GM12878 (cell line): Measurements from ENCODE around the gene ARTN. TPM values are rescaled to one million over a fixed set of nuclear protein-coding genes. Genes with fewer than 3 reads are reported as not detected.

Source experiments
- ATAC-seq: fragments of 200-7000 bp; cut with Tn5 transposase; 3 replicates; pipeline ENCODE4 v1.9.1; 2020; ENCODE audit warnings: mild to moderate bottlenecking, moderate library complexity
- BruUV-seq: library from RNA; stranded (reverse); fragments of 400-500 nt; replicated peaks from 2 replicates; lab custom pipeline; 2021; lab: Mats Ljungman, UMichigan
- CTCF ChIA-PET: fragments of 300-600 bp; sonication (Branson Sonifier 250); formaldehyde crosslinking; extraction: SDS; loops from one replicate; lab custom pipeline; 2021; ENCODE audit warnings: inconsistent platforms; lab: Yijun Ruan, JAX
- POLR2A ChIA-PET: fragments of 350-600 bp; formaldehyde crosslinking; extraction: SDS; loops from one replicate; lab custom pipeline; 2021; ENCODE audit warnings: inconsistent platforms; lab: Charles Lee
- RAD21 ChIA-PET: fragments of 300-600 bp; sonication (Branson Sonifier 250); formaldehyde crosslinking; loops from one replicate; lab custom pipeline; 2023; ENCODE audit warnings: antibody characterized with exemption; ENCODE audit not compliant: unreplicated experiment; lab: Charles Lee
- SMC1A ChIA-PET: fragments of 300-600 bp; sonication (Branson Sonifier 250); formaldehyde crosslinking; loops from one replicate; lab custom pipeline; 2023; ENCODE audit not compliant: unreplicated experiment, uncharacterized antibody; lab: Charles Lee
- DNase-seq: peaks from one replicate; pipeline ENCODE4 v3.0.0-alpha.2; 2011; ENCODE audit warnings: low read depth, low spot score
- FAIRE-seq: peaks from 3 replicates; lab custom pipeline; 2011; peaks lifted over from hg19 to GRCh38; lab: Jason Lieb, UNC
- H2AFZ ChIP-seq: 2 replicates; pipeline ENCODE4 v1.6.0; 2011; ENCODE audit warnings: low read depth, low read length, control low read depth; ENCODE audit not compliant: control insufficient read depth
- H3K27ac ChIP-seq: 2 replicates; pipeline ENCODE4 v1.5.1; 2011; ENCODE audit warnings: control low read depth; ENCODE audit not compliant: control insufficient read depth, insufficient read depth
- H3K27me3 ChIP-seq, 2 experiments: replicated peaks in 1 of 2; 2 replicates each; pipeline versions ENCODE4 v1.6.0 to v1.6.1; 2011; ENCODE audit warnings: low read length in 1 of 2; ENCODE audit not compliant: control insufficient read depth in 2 of 2, insufficient read depth in 2 of 2
- H3K36me3 ChIP-seq, 2 experiments: 2 replicates each; pipeline ENCODE4 v1.5.1; 2011; ENCODE audit warnings: low read length in 1 of 2; ENCODE audit not compliant: control insufficient read depth in 2 of 2, insufficient read depth in 2 of 2
- H3K4me1 ChIP-seq: 2 replicates; pipeline ENCODE4 v1.6.1; 2011; ENCODE audit warnings: mild to moderate bottlenecking, low read length, moderate library complexity, mixed read lengths; ENCODE audit not compliant: control insufficient read depth, insufficient read depth
- H3K4me2 ChIP-seq: 2 replicates; pipeline ENCODE4 v1.6.0; 2011; ENCODE audit warnings: control low read depth; ENCODE audit not compliant: control insufficient read depth, insufficient read depth
- H3K4me3 ChIP-seq: fragments of 200-600 bp; sonication (generic); 2 replicates; pipeline ENCODE4 v1.5.1; 2016
- H3K79me2 ChIP-seq: 2 replicates; pipeline ENCODE4 v1.6.0; 2011; ENCODE audit warnings: low read length; ENCODE audit not compliant: control insufficient read depth, insufficient read depth
- H3K9ac ChIP-seq: 2 replicates; pipeline ENCODE4 v1.8.0; 2011; ENCODE audit warnings: low read length, control low read depth, mixed read lengths; ENCODE audit not compliant: control insufficient read depth, insufficient read depth
- H3K9me3 ChIP-seq: replicated peaks from 3 replicates; pipeline ENCODE4 v1.5.1; 2011; ENCODE audit warnings: mild to moderate bottlenecking, low read length; ENCODE audit not compliant: control insufficient read depth, insufficient read depth
- H4K20me1 ChIP-seq: 2 replicates; pipeline ENCODE4 v1.6.0; 2011; ENCODE audit not compliant: control insufficient read depth, insufficient read depth
- BHLHE40 ChIP-seq, 2 experiments: fragments of 450-650 bp in 1 of 2; IDR thresholded peaks; 2 replicates each; pipeline ENCODE4 v1.6.1; 2011 to 2017; ENCODE audit warnings: low read depth in 2 of 2, borderline replicate concordance in 1 of 2, improper control_type of control experiment in 1 of 2, low read length in 1 of 2, mild to moderate bottlenecking in 1 of 2
- CBX3 ChIP-seq: fragments of 200-600 bp; sonication (generic); IDR thresholded peaks from 2 replicates; pipeline ENCODE4 v1.6.1; 2016; ENCODE audit warnings: low read depth, borderline replicate concordance
- CHD4 ChIP-seq: fragments of 200-600 bp; sonication (generic); IDR thresholded peaks from 2 replicates; pipeline ENCODE4 v1.6.1; 2016; ENCODE audit warnings: mild to moderate bottlenecking
- CREB1 ChIP-seq: IDR thresholded peaks from 2 replicates; pipeline ENCODE4 v1.6.1; 2012; ENCODE audit warnings: low read depth, mild to moderate bottlenecking, inconsistent platforms
- CREM ChIP-seq: IDR thresholded peaks from 2 replicates; pipeline ENCODE4 v1.6.1; 2014; ENCODE audit warnings: antibody characterized with exemption, low read depth
- JUNB ChIP-seq: IDR thresholded peaks from 2 replicates; pipeline ENCODE4 v1.6.1; 2016; ENCODE audit warnings: antibody characterized with exemption, mild to moderate bottlenecking
- KDM1A ChIP-seq: fragments of 200-600 bp; sonication (generic); IDR thresholded peaks from 2 replicates; pipeline ENCODE4 v1.6.1; 2016; ENCODE audit warnings: borderline replicate concordance
- MYC ChIP-seq: IDR thresholded peaks from 2 replicates; pipeline ENCODE4 v1.6.1; 2011; ENCODE audit warnings: mild to moderate bottlenecking, low read length, moderate library complexity, inconsistent platforms; ENCODE audit not compliant: insufficient read depth, insufficient replicate concordance, insufficient read length, severe bottlenecking
- RAD51 ChIP-seq: fragments of 450-650 bp; IDR thresholded peaks from 2 replicates; pipeline ENCODE4 v1.6.1; 2016; ENCODE audit warnings: moderate library complexity, mild to moderate bottlenecking, inconsistent platforms
- SIX5 ChIP-seq: IDR thresholded peaks from 2 replicates; pipeline ENCODE4 v1.6.1; 2011; ENCODE audit warnings: mild to moderate bottlenecking, low read depth, low read length, moderate library complexity; ENCODE audit not compliant: severe bottlenecking
- SP1 ChIP-seq: IDR thresholded peaks from one replicate; pipeline ENCODE4 v1.6.1; 2011; ENCODE audit warnings: low read depth, low read length
- WGBS: methylation state at CpG from one replicate; pipeline ENCODE4 v1.1.6; 2016; ENCODE audit warnings: low lambda C conversion rate; ENCODE audit not compliant: insufficient replicate concordance, insufficient coverage; ENCODE audit errors: missing lambda C conversion rate; 5-methylcytosine and 5-hydroxymethylcytosine counted together
- in situ Hi-C: fragments of 300-500 bp; cut with MboI; formaldehyde crosslinking; loops from 9 replicates; pipeline ENCODE4 v1.14.3; 2018; ENCODE audit warnings: mixed read lengths
- intact Hi-C: fragments of 100-400 bp; cut with micrococcal nuclease; formaldehyde crosslinking; loops from one replicate; pipeline ENCODE4 v1.14.2; 2022; ENCODE audit not compliant: unreplicated experiment
- polyA plus RNA-seq, 11 experiments: library from polyadenylated mRNA; depleted of rRNA in 4 of 11; unstranded in 6 of 11; stranded (reverse) in 5 of 11; fragments of >200 nt; fragmentation: Nextera tagmentation in 4 of 11; fragmentation: Illumina TruSeq in 1 of 11; extraction: Ambion mirVana in 4 of 11; extraction: Trizol in 1 of 11; gene quantifications; 1 replicate in 1 of 11; 2 replicates in 10 of 11; pipeline versions ENCODE4 v1.2.1 to v1.2.3, GENCODE V29; 2011 to 2016; ENCODE audit warnings: inconsistent platforms in 2 of 11, missing spikeins in 2 of 11, low read depth in 1 of 11
- total RNA-seq, 4 experiments: library from RNA; depleted of rRNA in 3 of 4; stranded (reverse); fragments of >200 nt in 3 of 4; fragmentation: Illumina TruSeq in 1 of 4; extraction: Trizol in 1 of 4; gene quantifications; 2 replicates each; pipeline versions ENCODE4 v1.2.1 to v1.2.3, GENCODE V29; 2013 to 2021
- TF ChIP-seq, protein P1 (sequence below): fragments of 450-650 bp; IDR thresholded peaks from 2 replicates; pipeline ENCODE4 v1.6.1; 2016; ENCODE audit warnings: mild to moderate bottlenecking, moderate library complexity, borderline replicate concordance
- TF ChIP-seq, protein P2 (sequence below): fragments of 450-650 bp; IDR thresholded peaks from 2 replicates; pipeline ENCODE4 v1.6.1; 2016; ENCODE audit warnings: mild to moderate bottlenecking
- TF ChIP-seq, protein P3 (sequence below): fragments of 450-650 bp; IDR thresholded peaks from 2 replicates; pipeline ENCODE4 v1.6.1; 2014; ENCODE audit warnings: mild to moderate bottlenecking
- TF ChIP-seq, protein P4 (sequence below): fragments of 450-650 bp; IDR thresholded peaks from 2 replicates; pipeline ENCODE4 v1.6.1; 2016; ENCODE audit warnings: mild to moderate bottlenecking

Gene ARTN
- total and polyA plus RNA-seq, 10 of the 15 experiments (the other 5 are each of a cell fraction or from before 2014, with no cell fraction given), result 0.06 to 2.1 (median 0.34) TPM; not detected in 1

- no peaks in the 10 kb centered on the region for H4K20me1 ChIP-seq
- ChIA-PET SMC1A (interaction anchor here (1.3 kb wide), 1 partner anchor 16 kb away, joined by 3 read pairs; no protein-coding TSS in a partner anchor), POLR2A (interaction anchor here (0.6 to 3.8 kb wide), 4 partner anchors 15 to 119 kb away, joined by 3 to 18 read pairs (median 4); partner anchors contain the start of gene IPO13), CTCF (no interaction called here), RAD21 (interaction anchor here (0.6 kb wide), 1 partner anchor 1326 kb away, joined by 3 read pairs; no protein-coding TSS in a partner anchor)
- peaks cover 30% of the 10 kb centered on the region for H3K4me1 ChIP-seq
- no peaks in the 10 kb centered on the region for H3K27me3 ChIP-seq
- H3K9ac ChIP-seq, result no peak overlapping the region
- ATAC-seq (no peak), DNase-seq (no peak), FAIRE-seq (no peak)
- H3K9me3 ChIP-seq, result no peaks in the 10 kb centered on the region
- peaks cover 7 to 15% of the 10 kb centered on the region in 2 experiments for H3K36me3 ChIP-seq
- H3K79me2 ChIP-seq, result peaks cover 45% of the 10 kb centered on the region
- intact Hi-C loops (no loop called here), in situ Hi-C loops (no loop called here)
- H3K4me2 ChIP-seq, result peak overlapping the region; percentile 84
- 96% methylated on average over 8 of the region's 8 CpGs for WGBS
- H3K4me3 ChIP-seq, result peak overlapping the region; percentile 95; the same call in 1 of the 2 replicates
- no peak overlapping the region for H3K27ac ChIP-seq
- no peak overlapping the region for H2AFZ ChIP-seq
- TF ChIP-seq, protein P1, sequence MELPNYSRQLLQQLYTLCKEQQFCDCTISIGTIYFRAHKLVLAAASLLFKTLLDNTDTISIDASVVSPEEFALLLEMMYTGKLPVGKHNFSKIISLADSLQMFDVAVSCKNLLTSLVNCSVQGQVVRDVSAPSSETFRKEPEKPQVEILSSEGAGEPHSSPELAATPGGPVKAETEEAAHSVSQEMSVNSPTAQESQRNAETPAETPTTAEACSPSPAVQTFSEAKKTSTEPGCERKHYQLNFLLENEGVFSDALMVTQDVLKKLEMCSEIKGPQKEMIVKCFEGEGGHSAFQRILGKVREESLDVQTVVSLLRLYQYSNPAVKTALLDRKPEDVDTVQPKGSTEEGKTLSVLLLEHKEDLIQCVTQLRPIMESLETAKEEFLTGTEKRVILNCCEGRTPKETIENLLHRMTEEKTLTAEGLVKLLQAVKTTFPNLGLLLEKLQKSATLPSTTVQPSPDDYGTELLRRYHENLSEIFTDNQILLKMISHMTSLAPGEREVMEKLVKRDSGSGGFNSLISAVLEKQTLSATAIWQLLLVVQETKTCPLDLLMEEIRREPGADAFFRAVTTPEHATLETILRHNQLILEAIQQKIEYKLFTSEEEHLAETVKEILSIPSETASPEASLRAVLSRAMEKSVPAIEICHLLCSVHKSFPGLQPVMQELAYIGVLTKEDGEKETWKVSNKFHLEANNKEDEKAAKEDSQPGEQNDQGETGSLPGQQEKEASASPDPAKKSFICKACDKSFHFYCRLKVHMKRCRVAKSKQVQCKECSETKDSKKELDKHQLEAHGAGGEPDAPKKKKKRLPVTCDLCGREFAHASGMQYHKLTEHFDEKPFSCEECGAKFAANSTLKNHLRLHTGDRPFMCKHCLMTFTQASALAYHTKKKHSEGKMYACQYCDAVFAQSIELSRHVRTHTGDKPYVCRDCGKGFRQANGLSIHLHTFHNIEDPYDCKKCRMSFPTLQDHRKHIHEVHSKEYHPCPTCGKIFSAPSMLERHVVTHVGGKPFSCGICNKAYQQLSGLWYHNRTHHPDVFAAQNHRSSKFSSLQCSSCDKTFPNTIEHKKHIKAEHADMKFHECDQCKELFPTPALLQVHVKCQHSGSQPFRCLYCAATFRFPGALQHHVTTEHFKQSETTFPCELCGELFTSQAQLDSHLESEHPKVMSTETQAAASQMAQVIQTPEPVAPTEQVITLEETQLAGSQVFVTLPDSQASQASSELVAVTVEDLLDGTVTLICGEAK, result no peak
- TF ChIP-seq CBX3 (no peak), BHLHE40 (IDR thresholded peaks at IDR 0.05; ENCODE audit: borderline replicate concordance in 1 of 2, low read depth in 2 of 2, low read length in 1 of 2) (no peak), CREM (no peak), CHD4 (no peak), JUNB (no peak), SIX5 (no peak), RAD51 (no peak), CREB1 (no peak), SP1 (no peak), MYC (no peak), KDM1A (no peak)
- TF ChIP-seq, protein P2, sequence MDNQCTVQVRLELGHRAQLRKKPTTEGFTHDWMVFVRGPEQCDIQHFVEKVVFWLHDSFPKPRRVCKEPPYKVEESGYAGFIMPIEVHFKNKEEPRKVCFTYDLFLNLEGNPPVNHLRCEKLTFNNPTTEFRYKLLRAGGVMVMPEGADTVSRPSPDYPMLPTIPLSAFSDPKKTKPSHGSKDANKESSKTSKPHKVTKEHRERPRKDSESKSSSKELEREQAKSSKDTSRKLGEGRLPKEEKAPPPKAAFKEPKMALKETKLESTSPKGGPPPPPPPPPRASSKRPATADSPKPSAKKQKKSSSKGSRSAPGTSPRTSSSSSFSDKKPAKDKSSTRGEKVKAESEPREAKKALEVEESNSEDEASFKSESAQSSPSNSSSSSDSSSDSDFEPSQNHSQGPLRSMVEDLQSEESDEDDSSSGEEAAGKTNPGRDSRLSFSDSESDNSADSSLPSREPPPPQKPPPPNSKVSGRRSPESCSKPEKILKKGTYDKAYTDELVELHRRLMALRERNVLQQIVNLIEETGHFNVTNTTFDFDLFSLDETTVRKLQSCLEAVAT, result no peak
- TF ChIP-seq, protein P3, sequence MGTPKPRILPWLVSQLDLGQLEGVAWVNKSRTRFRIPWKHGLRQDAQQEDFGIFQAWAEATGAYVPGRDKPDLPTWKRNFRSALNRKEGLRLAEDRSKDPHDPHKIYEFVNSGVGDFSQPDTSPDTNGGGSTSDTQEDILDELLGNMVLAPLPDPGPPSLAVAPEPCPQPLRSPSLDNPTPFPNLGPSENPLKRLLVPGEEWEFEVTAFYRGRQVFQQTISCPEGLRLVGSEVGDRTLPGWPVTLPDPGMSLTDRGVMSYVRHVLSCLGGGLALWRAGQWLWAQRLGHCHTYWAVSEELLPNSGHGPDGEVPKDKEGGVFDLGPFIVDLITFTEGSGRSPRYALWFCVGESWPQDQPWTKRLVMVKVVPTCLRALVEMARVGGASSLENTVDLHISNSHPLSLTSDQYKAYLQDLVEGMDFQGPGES, result no peak
- TF ChIP-seq, protein P4, sequence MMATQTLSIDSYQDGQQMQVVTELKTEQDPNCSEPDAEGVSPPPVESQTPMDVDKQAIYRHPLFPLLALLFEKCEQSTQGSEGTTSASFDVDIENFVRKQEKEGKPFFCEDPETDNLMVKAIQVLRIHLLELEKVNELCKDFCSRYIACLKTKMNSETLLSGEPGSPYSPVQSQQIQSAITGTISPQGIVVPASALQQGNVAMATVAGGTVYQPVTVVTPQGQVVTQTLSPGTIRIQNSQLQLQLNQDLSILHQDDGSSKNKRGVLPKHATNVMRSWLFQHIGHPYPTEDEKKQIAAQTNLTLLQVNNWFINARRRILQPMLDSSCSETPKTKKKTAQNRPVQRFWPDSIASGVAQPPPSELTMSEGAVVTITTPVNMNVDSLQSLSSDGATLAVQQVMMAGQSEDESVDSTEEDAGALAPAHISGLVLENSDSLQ, result no peak
- BruUV-seq, result no TSS peak
Observed at GRCh38 chr1:43976890-43977289, 43.3 kb downstream of the ARTN start.
